HTERT RPE-1 (cell line): Measurements from ENCODE around the gene SLC6A9.

Source experiments
- in situ Hi-C: fragments of 300-500 bp; cut with MboI; formaldehyde crosslinking; loops from 4 replicates; pipeline ENCODE4 v1.14.3; 2020; ENCODE audit warnings: low sequenced_read_pairs

The SLC6A9 gene

DNA sequence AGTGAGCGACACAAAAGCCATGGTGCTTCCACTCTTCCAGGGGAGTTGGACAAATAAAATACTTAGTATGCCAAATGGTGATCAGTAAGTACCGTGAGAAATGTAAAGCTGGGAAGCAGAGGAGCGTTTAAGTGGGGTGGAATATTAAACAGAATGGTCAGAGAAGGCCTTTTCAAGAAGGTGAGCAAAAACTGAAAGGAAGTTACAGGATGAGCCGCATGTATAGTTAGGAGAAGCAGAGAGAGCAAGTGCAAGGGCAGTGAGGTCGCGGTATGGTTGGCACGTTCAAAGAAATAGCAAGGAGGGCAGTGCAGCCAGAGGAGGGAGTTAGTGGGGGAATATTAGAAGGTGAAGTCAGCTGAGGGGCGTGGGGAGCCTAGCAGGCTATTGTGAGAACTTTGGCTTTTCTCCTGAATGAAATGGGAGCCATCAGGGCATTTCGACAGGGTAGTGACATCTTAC is 57.2 kb downstream of the SLC6A9 start:
- in situ Hi-C loops, result no loop called here

GRCh38 chr1:43971336-43971980 is 59.8 kb downstream of the SLC6A9 start:
- in situ Hi-C loops, result no loop called here

DNA sequence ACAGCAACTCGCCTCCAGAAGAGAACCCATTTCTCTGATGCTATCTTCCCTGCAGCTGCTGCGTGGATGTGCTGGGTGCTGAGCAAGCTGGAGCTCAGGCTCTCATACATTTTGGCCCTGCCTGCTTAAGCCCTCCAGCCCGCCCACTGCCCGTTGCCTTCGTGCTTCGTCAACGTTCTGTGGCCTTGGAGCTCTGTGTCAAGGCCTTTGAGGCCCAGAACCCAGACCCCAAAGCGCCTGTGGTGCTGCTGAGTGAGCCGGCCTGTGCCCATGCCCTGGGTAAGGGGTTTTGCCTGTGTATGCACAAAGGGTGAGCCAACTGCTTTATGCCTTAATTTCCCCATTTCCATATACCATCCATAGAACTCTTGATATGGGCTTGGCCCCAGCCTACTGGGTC is 60.4 kb downstream of the SLC6A9 start:
- in situ Hi-C loops, result no loop called here

- in situ Hi-C loops, result no loop called here
These were observed 60.8 kb downstream of the SLC6A9 start for GRCh38 chr1:43970502-43970901.

- in situ Hi-C loops, result no loop called here
These were observed 61.4 kb downstream of the SLC6A9 start, which contains the start of gene DPH2 for GRCh38 chr1:43969746-43970466. DPH2 (plus strand) TSS chr1:43970010; CDS start chr1:43970176, 166 bp downstream.

- in situ Hi-C loops, result no loop called here
These were observed 61.9 kb downstream of the SLC6A9 start for GRCh38 chr1:43969416-43969745.

GRCh38 chr1:43968348-43968948 is 62.8 kb downstream of the SLC6A9 start:
- in situ Hi-C loops, result no loop called here

DNA sequence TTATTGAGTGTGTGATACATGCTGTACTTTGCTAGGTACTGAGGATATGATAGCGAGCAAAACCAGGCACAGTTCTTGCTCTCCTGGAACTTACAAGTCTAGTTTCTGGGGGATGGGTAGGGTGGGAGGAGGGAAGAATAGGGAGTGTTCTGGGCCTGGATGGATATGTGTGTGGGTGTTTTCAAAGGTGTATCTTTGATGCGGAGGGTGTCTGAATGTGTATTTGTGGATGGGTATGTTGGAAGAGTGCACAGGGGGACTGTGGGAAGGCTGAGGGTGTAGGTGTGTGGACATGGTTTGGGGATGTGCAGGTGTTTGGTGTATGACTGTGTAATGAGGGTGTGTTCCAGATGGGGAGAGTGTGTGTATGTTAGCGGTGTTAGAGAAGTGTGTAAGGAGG is 65.9 kb downstream of the SLC6A9 start:
- in situ Hi-C loops, result no loop called here

GRCh38 chr1:43963890-43964289 is 67.4 kb downstream of the SLC6A9 start:
- in situ Hi-C loops, result no loop called here

GRCh38 chr1:43963006-43963405 is 68.3 kb downstream of the SLC6A9 start:
- in situ Hi-C loops, result no loop called here

- in situ Hi-C loops, result no loop called here
These were observed 68.9 kb downstream of the SLC6A9 start for GRCh38 chr1:43962324-43962723.

- in situ Hi-C loops, result no loop called here
These were observed 69.6 kb downstream of the SLC6A9 start for GRCh38 chr1:43961692-43962091.

- in situ Hi-C loops, result no loop called here
These were observed 70.5 kb downstream of the SLC6A9 start for GRCh38 chr1:43960798-43961197.

DNA sequence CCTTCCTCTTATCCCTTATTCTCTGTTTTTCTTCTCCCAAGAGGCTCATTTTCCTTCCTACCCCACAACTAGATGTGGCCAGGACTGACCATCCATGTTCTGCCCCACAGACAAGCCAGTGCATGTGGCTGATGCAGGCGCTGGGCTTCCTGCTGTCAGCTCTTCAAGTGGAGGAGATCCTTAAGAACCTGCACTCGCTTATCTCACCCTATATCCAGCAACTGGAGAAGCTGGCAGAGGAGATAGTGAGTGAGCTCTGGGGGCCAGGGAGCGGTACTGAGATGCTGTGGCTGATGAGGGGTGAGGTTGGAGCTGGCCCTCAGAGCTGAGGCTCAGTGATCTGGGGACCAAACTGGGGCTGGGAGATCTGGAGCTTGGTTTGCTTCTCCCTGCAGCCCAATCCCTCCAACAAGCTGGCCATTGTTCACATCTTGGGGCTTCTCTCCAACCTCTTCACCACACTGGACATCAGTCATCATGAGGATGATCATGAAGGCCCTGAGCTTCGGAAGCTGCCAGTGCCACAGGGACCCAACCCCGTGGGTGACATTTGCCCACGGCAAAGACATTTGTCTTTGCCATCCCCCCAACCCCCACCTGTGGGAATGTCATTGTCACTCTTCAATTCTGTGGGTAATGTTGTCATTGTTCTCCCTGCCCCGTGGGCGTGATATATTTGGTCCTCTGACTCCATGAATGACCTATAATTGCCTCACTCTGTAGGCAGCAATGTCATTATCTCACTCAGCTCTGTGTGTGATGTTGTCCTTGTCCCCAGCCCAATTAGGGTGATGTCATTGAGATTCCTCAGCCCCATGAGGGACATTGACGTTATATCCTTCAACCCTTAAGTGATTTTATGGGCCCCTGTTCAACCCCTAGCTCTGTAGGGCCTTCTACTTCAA is 72.7 kb downstream of the SLC6A9 start:
- in situ Hi-C loops, result no loop called here

- in situ Hi-C loops, result no loop called here
These were observed 73.7 kb downstream of the SLC6A9 start for GRCh38 chr1:43957407-43958040.

- in situ Hi-C loops, result no loop called here
These were observed 75.0 kb downstream of the SLC6A9 start for GRCh38 chr1:43956234-43956633.

DNA sequence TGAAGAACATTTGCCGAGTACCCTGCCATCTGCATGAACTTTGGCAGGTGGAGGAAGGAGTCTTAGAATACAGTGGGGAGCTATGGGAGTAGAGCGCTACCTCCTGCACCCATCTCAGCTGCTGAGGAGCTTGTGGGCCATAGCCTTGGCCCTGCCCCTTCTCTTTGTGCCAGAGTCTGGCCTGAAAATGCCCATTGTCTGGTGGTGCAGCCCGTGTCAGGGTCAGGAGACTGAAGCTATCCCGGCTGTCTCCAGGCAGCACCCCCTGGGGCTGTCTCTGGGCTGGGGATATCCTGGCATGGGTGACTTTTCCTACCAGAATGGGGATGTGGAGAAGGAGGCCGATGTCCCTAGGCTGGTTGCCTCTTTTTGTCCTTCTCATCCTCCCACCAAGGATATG is 77.2 kb downstream of the SLC6A9 start:
- in situ Hi-C loops, result no loop called here

DNA sequence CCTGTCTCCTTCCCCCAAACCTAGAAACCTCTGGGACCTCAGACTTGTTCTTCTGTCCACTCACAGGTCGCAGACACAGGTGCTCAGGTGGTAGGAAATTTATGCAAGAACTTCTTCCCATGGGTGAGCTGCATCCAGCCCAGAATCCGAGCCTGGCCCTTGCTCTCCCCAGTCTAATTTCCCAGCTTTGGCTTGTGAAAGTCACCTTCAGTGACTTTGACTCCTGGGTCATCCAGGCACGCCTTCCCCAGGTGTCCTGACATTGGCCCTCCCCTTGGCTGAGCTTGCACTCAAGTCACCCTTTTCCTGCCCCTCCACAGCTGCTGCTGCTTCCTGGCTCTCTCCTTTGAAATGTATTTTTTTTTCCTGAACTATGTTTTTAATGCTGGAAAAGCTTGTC is 77.9 kb downstream of the SLC6A9 start:
- in situ Hi-C loops, result no loop called here

DNA sequence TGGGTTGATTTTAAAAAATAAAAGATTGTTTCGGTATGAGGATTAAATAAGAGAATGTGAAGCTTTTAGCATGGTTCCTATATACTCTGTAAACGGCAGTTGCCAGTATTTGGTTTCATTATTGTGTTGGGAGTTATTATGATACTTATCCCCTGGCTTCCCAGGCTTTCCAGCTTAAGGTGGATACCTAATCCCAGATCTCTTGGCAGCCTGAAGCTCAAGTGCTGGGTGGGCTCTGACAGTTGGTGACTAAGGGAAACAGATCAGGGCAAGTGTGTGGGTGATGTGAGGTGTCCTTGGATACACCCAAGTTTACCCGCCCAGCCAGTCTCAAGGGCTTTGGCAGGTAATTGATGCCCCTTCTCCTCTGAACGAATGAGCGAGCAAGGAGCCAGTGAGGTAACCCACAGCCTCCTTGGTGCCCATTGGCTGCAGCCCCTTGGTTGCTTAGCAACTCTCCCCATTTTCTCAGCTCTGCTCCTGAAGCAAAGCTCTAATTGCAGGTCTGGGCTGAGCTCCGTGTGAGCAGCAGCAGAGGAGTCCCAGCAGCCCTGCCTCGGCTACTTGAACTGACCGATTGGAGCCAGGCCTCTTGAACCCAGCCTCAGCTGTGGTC is 78.4 kb downstream of the SLC6A9 start:
- in situ Hi-C loops, result no loop called here
